Kidney epithelial cell (primary cell): ENCODE data around the gene OSTM1. TPM values are rescaled to one million over a fixed set of nuclear protein-coding genes. Genes with fewer than 3 reads are reported as not detected.
"Not testable (repeated sequence)": the region's sequence is repeated elsewhere in the genome, so short reads cannot be mapped to it uniquely, and the experiment has no call there.

ENCODE experiments used
- DNase-seq: peaks from one replicate; pipeline ENCODE4 v3.0.0-alpha.2; 2010; ENCODE audit warnings: low read depth
- H3K27me3 ChIP-seq: 2 replicates; pipeline ENCODE4 v1.6.0; 2011; ENCODE audit warnings: low read length; ENCODE audit not compliant: control insufficient read depth, insufficient read depth
- H3K36me3 ChIP-seq: 2 replicates; pipeline ENCODE4 v1.5.1; 2011; ENCODE audit warnings: low read length; ENCODE audit not compliant: control insufficient read depth, insufficient read depth
- H3K4me3 ChIP-seq: 2 replicates; pipeline ENCODE4 v1.5.1; 2011; ENCODE audit warnings: low read depth, mild to moderate bottlenecking, control low read depth, low read length
- total RNA-seq: library from RNA; depleted of rRNA; stranded (reverse); fragments of >200 nt; gene quantifications from 2 replicates; pipeline ENCODE4 v1.2.3, GENCODE V29; 2015
- TF ChIP-seq, protein P1 (sequence below): IDR thresholded peaks from 2 replicates; pipeline ENCODE4 v1.5.1; 2011; ENCODE audit warnings: mild to moderate bottlenecking, moderate library complexity, low read length, control low read depth, inconsistent platforms; ENCODE audit not compliant: insufficient read depth, poor library complexity, severe bottlenecking

OSTM1 gene
- total RNA-seq, 1 donor from 2014 or later: 77.3 TPM

DNA sequence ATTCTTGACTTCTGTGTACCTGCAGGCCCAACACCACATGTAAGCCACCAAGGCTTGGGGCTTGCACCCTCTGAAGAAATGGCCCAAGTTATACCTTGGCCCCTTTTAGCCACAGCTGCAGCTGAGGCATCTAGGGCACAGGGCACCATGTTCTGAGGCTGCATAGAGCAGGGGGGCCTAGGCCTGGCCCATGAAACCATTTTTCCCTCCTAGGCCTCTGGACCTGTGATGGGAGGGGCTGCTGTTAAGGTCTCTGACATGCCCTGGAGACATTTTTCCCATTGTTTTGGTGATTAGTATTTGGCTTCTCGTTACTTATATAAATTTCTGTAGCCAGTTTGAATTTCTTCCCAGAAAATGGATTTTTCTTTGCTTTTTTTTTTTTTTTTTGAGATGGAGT lies 66.2 kb downstream of the OSTM1 start:
- TF ChIP-seq, protein P1, sequence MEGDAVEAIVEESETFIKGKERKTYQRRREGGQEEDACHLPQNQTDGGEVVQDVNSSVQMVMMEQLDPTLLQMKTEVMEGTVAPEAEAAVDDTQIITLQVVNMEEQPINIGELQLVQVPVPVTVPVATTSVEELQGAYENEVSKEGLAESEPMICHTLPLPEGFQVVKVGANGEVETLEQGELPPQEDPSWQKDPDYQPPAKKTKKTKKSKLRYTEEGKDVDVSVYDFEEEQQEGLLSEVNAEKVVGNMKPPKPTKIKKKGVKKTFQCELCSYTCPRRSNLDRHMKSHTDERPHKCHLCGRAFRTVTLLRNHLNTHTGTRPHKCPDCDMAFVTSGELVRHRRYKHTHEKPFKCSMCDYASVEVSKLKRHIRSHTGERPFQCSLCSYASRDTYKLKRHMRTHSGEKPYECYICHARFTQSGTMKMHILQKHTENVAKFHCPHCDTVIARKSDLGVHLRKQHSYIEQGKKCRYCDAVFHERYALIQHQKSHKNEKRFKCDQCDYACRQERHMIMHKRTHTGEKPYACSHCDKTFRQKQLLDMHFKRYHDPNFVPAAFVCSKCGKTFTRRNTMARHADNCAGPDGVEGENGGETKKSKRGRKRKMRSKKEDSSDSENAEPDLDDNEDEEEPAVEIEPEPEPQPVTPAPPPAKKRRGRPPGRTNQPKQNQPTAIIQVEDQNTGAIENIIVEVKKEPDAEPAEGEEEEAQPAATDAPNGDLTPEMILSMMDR: no peak
- H3K27me3 ChIP-seq: no peaks in the 10 kb centered on the region
- H3K4me3 ChIP-seq: no peak overlapping the region
- no peak for DNase-seq
- H3K36me3 ChIP-seq: no peaks in the 10 kb centered on the region

DNA sequence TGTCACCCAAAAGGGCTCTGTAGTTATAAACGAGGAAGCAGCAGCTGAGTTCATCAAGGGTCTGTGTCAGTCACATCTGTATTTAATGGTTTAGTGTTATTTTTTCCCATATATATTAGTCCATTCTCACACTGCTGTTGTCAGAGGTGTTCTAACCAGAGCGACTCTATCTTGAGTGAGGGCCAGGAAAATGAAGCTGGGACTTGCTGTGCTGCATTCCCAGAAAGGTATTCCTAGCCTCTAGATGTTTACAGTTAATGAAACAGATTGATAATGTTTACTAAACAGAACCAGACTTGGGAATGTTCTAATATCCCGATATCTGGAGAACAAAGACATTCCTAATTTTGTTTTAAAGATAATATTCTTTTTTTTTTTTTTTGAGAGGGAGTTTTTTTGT lies 68.6 kb downstream of the OSTM1 start:
- no peaks in the 10 kb centered on the region for H3K27me3 ChIP-seq
- TF ChIP-seq, protein P1: no peak
- DNase-seq: no peak
- no peak overlapping the region for H3K4me3 ChIP-seq
- no peaks in the 10 kb centered on the region for H3K36me3 ChIP-seq

DNA sequence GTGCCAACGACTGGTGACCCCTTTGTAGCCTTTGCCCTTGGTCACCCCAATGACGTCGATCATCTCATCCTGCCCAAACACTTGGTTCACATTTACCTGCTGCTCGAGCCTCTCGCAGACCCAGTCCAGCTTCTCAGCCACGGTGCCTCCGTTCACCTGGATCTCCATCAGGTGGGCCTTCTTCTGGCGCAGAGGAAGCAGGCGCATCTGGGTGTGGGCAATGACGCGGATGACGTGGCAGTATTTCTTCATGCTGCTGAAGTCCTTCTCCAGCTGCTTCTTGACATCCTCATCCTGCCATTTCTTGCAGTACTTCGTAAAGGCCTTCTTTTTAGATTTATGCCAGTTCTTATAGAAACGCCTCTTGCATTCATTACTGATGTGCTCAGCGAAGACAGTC lies 69.7 kb downstream of the OSTM1 start:
- no peak for DNase-seq
- Histone ChIP-seq H3K4me3 (no peak overlapping the region), H3K27me3 (no peaks in the 10 kb centered on the region), H3K36me3 (no peaks in the 10 kb centered on the region)
- TF ChIP-seq, protein P1: no peak

DNA sequence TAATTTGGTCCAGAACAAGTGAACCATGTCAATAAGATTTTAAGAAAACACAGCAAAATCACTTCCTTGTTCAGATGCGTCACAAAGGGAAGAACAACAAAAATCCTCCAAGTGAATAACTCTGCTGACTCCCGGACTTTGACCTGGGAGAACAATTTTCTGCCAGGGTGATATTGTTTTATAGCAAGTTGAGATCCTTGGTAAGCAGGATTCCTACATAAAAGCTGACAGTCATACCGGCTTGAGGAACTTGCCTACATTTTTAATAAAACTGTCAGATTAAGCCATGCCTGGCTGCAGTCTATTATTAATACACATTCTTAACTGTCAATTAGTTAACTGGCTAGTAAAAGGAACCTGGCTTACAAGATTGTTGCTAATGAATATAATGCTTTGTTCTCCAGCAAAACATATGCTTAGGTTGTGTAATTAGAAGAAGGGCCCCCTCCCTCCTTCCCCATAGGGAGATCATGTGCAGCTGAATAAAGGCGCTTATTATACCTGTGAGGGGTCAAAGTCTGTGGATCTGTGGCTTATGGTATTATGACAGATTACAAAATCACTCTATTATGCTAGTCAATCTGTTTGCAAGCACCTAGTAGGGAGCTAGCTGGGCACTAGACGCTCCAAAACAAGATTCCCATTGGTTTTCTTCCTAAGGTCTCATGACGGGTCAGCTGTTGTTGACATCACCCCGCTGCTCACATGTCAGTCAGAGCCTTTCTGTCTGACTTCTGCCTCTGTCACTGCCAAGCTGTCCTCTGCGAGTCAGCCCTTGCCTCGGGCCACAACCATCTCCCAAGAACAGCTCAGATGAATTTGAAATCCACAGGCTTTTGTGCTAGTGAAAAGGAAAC lies 71.9 kb downstream of the OSTM1 start:
- TF ChIP-seq, protein P1: no peak
- peak; percentile 31 for DNase-seq
- H3K27me3 ChIP-seq: no peaks in the 10 kb centered on the region
- H3K4me3 ChIP-seq: no peak overlapping the region
- no peaks in the 10 kb centered on the region for H3K36me3 ChIP-seq

DNA sequence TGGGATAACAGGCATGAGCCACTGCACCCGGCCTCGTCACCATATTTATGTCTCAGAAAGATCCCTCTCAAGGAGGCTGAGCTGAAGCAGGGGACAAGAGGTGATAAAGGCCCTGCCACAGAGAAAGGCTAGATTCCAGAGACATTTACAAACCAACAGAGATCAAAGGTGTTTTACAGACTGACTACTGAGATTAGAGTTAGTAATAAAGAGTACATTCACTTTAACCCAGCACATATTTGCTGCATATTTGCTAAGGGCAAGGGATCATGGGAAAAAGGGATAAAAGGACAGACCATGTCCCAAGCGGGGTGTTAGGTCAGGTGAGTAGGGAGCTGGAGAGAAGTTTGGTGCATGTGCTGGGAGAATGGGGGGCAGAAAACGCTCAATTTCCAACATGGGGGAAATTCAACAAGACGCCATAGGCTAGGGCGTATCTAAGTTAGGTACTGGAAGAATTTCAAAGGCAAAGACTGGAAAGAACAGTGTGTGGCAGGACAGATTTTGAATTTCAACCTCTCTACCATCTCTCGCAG lies 72.8 kb downstream of the OSTM1 start:
- no peak overlapping the region for H3K4me3 ChIP-seq
- TF ChIP-seq, protein P1: no peak

DNA sequence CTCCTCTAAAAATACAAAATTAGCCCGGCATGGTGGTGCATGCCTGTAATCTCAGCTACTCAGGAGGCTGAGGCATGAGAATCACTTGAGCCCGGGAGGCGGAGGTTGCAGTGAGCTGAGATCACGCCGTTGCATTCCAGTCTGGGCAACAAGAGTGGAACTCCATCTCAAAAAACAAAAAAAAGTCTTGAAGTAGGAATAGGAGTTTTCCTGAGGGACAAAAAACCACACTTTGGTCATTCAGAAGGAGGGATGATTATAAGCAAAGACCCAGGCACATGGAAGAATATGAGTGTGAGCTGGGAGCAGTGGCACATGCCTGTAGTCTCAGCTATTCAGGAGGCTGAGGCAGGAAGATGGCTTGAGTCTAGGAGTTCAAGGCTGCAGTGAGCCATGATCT lies 74.3 kb downstream of the OSTM1 start:
- not testable (repeated sequence) for H3K4me3 ChIP-seq, H3K36me3 ChIP-seq, DNase-seq, H3K27me3 ChIP-seq

More for the DNA sequence above, 72.8 kb downstream of the OSTM1 start:
- no peak for DNase-seq
- Histone ChIP-seq H3K36me3 (no peaks in the 10 kb centered on the region), H3K27me3 (no peaks in the 10 kb centered on the region)
